Ascending aorta (tissue), 2 donors: ENCODE results near the gene DMD. TPM values are rescaled to one million over a fixed set of nuclear protein-coding genes. Genes with fewer than 3 reads are reported as not detected.

ENCODE experiments used
- DNase-seq, 2 donors: peaks; one replicate each; pipeline ENCODE4 v3.0.0-alpha.2; 2019; ENCODE audit warnings: low spot score in 2 of 2
- H3K27ac ChIP-seq, 2 donors: fragments of 200-600 bp; sonication (generic); one replicate each; pipeline ENCODE4 v1.5.1; 2016 to 2017; ENCODE audit warnings: mild to moderate bottlenecking in 1 of 2
- H3K27me3 ChIP-seq: fragments of 200-600 bp; sonication (generic); one replicate; pipeline ENCODE4 v1.5.1; 2017
- H3K36me3 ChIP-seq, 2 donors: fragments of 200-600 bp; sonication (generic); one replicate each; pipeline ENCODE4 v1.5.1; 2016
- H3K4me1 ChIP-seq, 2 donors: fragments of 200-600 bp; sonication (generic); one replicate each; pipeline ENCODE4 v1.5.1; 2016 to 2017; ENCODE audit warnings: mild to moderate bottlenecking in 1 of 2
- H3K4me3 ChIP-seq, 2 donors: fragments of 200-600 bp; sonication (generic); one replicate each; pipeline ENCODE4 v1.5.1; 2016 to 2017; ENCODE audit warnings: mild to moderate bottlenecking in 1 of 2
- H3K9me3 ChIP-seq, 2 donors: fragments of 200-600 bp; sonication (generic); one replicate each; pipeline ENCODE4 v1.5.1; 2016
- CTCF ChIP-seq, 3 experiments: fragments of 200-600 bp in 2 of 3; fragments of 450-650 bp in 1 of 3; sonication (generic) in 2 of 3; IDR thresholded peaks; one replicate each; pipeline ENCODE4 v1.5.1; 2016 to 2019; ENCODE audit warnings: antibody characterized with exemption in 3 of 3, mild to moderate bottlenecking in 1 of 3, moderate library complexity in 1 of 3
- intact Hi-C: fragments of 100-400 bp; cut with DNase I; formaldehyde crosslinking; loops from one replicate; pipeline ENCODE4 v1.15.1; 2023
- total RNA-seq: library from RNA; depleted of rRNA; stranded (reverse); fragments of >200 nt; gene quantifications from one replicate; pipeline ENCODE4 v1.1.0, GENCODE V29; 2016

DMD gene
- total RNA-seq, 1 donor from 2014 or later = 40.0 TPM

DNA sequence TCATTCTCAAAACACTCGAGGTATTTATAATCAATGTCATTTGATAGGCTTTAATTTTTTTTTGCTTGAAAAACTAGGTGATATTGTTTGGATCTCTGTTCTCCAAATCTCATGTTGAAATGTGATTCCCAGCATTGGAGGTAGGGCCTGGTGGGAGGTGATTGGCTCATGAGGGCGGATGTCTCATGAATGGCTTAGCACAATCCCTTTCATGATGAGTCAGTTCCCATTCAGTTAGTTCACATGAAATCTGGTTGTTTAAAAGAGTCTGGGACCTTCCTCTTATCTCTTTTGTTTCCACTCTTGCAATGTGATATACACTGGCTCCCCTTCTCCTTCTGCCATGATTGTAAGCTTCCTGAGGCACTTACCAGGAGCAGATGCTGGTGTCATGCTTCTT is 638.7 kb downstream of the DMD start:
- Histone ChIP-seq H3K27me3 (no peaks in the 10 kb centered on the region), H3K36me3 (no peaks in the 10 kb centered on the region), H3K4me1 (no peaks in the 10 kb centered on the region), H3K9me3 (no peaks in the 10 kb centered on the region), H3K27ac (no peak overlapping the region), H3K4me3 (no peak overlapping the region)
- intact Hi-C loops = no loop called here
- DNase-seq = no peak
- no peak for TF ChIP-seq CTCF (IDR thresholded peaks at IDR 0.05)

DNA sequence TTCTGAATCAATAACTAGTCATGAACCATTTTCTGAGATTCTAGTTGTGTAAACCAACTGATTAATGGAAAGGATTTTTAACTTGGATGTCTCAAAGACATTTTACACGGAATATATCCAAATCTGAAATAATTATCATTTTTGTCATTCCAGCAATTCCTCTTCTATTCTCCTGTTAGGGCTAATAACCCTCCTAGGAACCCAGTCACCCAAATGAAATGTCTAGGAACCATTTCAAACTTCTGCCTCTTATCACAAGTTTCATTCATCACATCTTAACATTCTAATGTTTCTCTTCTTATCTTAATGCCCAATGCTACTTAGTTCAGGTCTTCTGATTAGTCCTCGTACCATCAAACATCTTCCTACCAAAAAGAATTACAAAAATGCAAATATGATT is 639.8 kb downstream of the DMD start:
- no peak for DNase-seq
- intact Hi-C loops = no loop called here
- H3K4me3 ChIP-seq = no peak overlapping the region
- no peaks in the 10 kb centered on the region for H3K27me3 ChIP-seq
- no peak overlapping the region for H3K27ac ChIP-seq
- H3K4me1 ChIP-seq = no peaks in the 10 kb centered on the region
- H3K9me3 ChIP-seq = no peaks in the 10 kb centered on the region
- H3K36me3 ChIP-seq = no peaks in the 10 kb centered on the region
- no peak for TF ChIP-seq CTCF (IDR thresholded peaks at IDR 0.05)

DNA sequence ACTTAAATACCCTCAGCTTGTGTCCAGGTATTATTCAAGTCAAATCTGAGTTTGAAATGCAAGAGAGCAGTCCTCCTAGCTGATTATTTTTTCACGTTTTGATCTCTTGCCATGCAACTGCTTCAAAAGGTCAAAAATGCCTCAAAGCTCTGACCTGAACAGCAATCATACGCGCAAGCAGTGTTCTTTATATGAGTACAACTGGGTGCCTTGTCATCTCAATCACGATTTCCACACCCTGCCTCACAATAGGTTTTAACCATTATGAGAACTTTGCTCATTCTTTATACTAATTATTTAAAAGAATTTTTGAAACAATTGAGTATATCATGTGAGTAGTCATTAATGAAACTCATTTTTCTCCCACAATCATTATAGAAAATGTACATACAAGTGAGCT is 649.1 kb downstream of the DMD start:
- Histone ChIP-seq H3K27ac (no peak overlapping the region), H3K27me3 (no peaks in the 10 kb centered on the region), H3K36me3 (no peaks in the 10 kb centered on the region), H3K4me3 (no peak overlapping the region), H3K9me3 (no peaks in the 10 kb centered on the region), H3K4me1 (no peaks in the 10 kb centered on the region)
- intact Hi-C loops = no loop called here
- TF ChIP-seq CTCF (IDR thresholded peaks at IDR 0.05) = no peak
- no peak for DNase-seq

DNA sequence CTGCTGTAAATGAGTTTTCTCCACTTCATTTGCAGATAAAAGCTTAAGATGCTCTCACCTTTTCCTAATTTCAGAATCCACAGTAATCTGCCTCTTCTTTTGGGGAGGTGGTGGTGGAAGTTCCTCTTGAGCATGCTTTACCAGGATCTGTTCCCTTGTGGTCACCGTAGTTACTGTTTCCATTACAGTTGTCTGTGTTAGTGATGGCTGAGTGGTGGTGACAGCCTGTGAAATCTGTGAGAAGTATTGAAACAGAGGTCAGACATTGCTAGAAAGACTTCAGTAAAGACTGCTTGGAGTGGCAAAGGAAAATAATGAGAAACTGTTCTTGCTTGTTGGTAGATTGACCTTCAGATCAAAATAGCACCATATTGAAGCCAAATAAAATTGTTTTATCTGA is 666.2 kb downstream of the DMD start:
- intact Hi-C loops = no loop called here
- H3K4me3 ChIP-seq = no peak overlapping the region
- H3K27ac ChIP-seq = no peak overlapping the region
- DNase-seq = no peak
- no peaks in the 10 kb centered on the region for H3K9me3 ChIP-seq
- no peak for TF ChIP-seq CTCF (IDR thresholded peaks at IDR 0.05)
- no peaks in the 10 kb centered on the region for H3K27me3 ChIP-seq
- peaks cover 0 to 3% of the 10 kb centered on the region in 2 donors for H3K4me1 ChIP-seq
- H3K36me3 ChIP-seq = no peaks in the 10 kb centered on the region

- no peaks in the 10 kb centered on the region for H3K9me3 ChIP-seq
- no peaks in the 10 kb centered on the region for H3K36me3 ChIP-seq
- H3K27me3 ChIP-seq = no peaks in the 10 kb centered on the region
- intact Hi-C loops = loop anchor here (10.0 kb wide), 1 partner anchor 676 kb away; the partner anchor contains the start of gene DMD
- no peak overlapping the region for H3K4me3 ChIP-seq
- TF ChIP-seq CTCF (IDR thresholded peaks at IDR 0.05) = no peak
- DNase-seq = no peak
- no peak overlapping the region for H3K27ac ChIP-seq
- no peaks in the 10 kb centered on the region for H3K4me1 ChIP-seq
These were observed 672.8 kb downstream of the DMD start for GRCh38 chrX:32538554-32538953.

DNA sequence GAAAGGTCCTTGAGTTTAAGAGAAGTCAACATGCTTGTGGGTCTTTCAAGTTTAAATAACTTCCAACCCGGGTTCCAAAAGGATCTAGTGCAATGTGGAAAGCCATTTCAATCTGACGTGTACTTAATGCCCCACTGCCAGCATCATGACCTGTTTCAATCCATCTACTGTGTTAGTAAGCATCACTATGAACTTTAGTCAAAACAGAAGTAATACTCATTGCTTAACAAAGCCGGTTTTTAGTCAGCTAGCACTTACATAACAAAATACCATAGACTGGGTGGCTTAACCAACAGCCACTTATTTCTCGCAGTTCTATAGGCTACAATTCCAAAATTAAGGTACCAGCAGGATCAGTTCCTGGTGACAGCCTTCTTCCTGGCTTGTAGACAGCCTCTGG is 677.5 kb downstream of the DMD start:
- H3K27me3 ChIP-seq = no peaks in the 10 kb centered on the region
- intact Hi-C loops = loop anchor here (10.0 kb wide), 1 partner anchor 681 kb away; the partner anchor contains the start of gene DMD
- no peaks in the 10 kb centered on the region for H3K9me3 ChIP-seq
- H3K36me3 ChIP-seq = no peaks in the 10 kb centered on the region
- no peak for TF ChIP-seq CTCF (IDR thresholded peaks at IDR 0.05)
- no peak overlapping the region for H3K4me3 ChIP-seq
- no peak for DNase-seq
- H3K4me1 ChIP-seq = no peaks in the 10 kb centered on the region
- no peak overlapping the region for H3K27ac ChIP-seq
